ENCODE measurements around the gene GREM2.

The GREM2 gene

DNA sequence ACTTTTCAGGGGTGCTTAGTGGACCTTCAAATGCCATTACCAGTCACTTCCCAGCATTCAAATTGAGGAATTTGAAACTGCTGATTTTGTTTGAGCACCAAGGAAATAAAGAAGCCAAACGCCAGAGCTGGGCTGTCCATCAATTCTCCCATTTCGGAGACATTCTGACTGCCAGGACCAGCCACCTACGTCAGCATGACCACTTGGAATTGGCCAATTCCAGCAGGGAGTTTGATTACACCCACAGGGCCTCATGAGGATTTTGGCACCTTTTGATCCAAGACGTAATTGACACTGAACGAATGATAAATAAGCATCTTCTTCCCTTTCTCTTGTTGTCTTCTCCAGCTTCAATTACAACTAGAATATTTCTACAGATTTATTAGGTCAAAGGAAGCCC lies 40.2 kb downstream of the GREM2 start:
- TF ChIP-seq, protein P1, sequence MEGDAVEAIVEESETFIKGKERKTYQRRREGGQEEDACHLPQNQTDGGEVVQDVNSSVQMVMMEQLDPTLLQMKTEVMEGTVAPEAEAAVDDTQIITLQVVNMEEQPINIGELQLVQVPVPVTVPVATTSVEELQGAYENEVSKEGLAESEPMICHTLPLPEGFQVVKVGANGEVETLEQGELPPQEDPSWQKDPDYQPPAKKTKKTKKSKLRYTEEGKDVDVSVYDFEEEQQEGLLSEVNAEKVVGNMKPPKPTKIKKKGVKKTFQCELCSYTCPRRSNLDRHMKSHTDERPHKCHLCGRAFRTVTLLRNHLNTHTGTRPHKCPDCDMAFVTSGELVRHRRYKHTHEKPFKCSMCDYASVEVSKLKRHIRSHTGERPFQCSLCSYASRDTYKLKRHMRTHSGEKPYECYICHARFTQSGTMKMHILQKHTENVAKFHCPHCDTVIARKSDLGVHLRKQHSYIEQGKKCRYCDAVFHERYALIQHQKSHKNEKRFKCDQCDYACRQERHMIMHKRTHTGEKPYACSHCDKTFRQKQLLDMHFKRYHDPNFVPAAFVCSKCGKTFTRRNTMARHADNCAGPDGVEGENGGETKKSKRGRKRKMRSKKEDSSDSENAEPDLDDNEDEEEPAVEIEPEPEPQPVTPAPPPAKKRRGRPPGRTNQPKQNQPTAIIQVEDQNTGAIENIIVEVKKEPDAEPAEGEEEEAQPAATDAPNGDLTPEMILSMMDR (IDR thresholded peaks at IDR 0.05; ENCODE audit: borderline replicate concordance, insufficient read depth, low read depth, low read length) = no peak
- no peak overlapping the region for H3K4me3 ChIP-seq (ENCODE audit: low read depth, low read length)

DNA sequence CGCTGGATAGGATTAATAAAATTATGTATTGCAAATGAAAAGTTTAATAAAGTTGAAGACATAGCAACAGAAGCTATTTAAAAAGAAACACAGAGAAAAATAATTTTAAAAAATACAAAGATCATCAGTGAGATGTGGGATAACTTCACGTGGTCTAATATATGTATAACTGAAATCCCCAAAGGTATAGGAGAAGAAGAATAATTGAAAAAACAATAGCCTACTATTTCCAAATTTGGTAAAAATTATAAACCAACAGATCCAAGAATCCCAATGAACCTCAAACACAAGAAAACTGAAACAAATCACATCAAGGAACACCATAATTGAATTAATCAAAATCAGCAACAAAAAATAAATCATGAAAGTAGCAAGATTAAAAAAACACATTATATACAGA lies 44.9 kb downstream of the GREM2 start:
- TF ChIP-seq, protein P1 (IDR thresholded peaks at IDR 0.05; ENCODE audit: borderline replicate concordance, insufficient read depth, low read depth, low read length) = no peak
- H3K4me3 ChIP-seq (ENCODE audit: low read depth, low read length) = no peak overlapping the region

DNA sequence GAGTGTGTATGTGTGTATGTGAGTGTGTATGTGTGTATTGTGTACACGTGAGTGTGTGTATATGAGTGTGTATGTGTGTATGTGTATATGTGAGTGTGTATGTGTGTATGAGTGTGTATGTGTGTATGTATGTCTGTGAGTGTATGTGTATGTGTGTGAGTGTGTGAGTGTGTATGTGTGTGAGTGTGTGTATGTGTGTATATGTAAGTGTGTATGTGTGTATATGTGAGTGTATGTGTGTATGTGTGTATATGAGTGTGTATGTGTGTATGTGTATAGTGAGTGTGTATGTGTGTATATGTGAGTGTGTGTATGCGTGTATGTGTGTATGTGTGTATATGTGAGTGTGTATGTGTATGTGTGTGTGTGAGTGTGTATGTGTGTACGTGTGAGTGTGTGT lies 49.2 kb downstream of the GREM2 start:
- no peak overlapping the region for H3K4me3 ChIP-seq (ENCODE audit: low read depth, low read length)
- TF ChIP-seq, protein P1 (IDR thresholded peaks at IDR 0.05; ENCODE audit: borderline replicate concordance, insufficient read depth, low read depth, low read length) = no peak

DNA sequence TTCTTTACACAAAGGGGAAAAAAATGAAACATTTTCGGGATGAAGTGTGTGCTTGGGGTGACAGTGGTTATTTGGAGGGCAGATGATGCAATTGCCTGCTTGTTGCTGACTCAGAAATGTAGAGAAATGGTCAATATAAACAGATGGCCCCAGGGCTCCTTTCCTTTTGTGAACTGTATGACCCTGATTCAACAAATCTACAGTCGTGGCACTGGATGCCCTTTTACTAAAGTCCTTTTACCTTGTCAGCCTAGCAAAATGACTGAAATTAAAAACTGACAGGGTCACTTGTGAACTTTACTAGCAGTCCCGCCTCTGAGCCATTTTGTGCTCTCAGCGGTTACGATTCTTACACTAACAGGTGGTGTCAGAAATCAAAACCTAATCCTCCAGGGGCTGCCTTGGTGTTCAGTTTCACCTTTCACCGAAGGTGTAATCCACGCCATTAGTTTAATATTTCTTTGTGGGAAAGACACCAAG lies 49.8 kb downstream of the GREM2 start:
- no peak overlapping the region for H3K4me3 ChIP-seq (ENCODE audit: low read depth, low read length)
- TF ChIP-seq, protein P1 (IDR thresholded peaks at IDR 0.05; ENCODE audit: borderline replicate concordance, insufficient read depth, low read depth, low read length) = no peak

DNA sequence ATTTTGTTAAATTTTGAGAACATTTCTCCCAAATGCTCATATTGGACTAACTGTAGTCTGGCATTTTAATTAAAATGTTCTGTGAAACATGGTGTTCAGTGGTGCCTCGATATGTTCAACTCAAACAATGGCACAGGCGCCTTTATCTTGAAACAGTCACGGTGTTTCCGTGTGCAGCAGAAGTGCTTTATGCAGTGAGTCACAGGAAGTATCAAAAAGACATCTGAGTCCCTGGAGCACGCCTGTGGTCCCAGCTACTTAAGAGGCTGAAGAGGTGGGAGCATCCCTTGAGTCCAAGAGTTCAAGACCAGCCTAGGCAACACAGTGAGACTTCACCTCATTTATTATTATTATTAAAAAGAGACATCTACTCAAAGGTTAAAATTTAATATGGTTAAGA lies 52.2 kb downstream of the GREM2 start:
- TF ChIP-seq, protein P1 (IDR thresholded peaks at IDR 0.05; ENCODE audit: borderline replicate concordance, insufficient read depth, low read depth, low read length) = no peak
- no peak overlapping the region for H3K4me3 ChIP-seq (ENCODE audit: low read depth, low read length)

DNA sequence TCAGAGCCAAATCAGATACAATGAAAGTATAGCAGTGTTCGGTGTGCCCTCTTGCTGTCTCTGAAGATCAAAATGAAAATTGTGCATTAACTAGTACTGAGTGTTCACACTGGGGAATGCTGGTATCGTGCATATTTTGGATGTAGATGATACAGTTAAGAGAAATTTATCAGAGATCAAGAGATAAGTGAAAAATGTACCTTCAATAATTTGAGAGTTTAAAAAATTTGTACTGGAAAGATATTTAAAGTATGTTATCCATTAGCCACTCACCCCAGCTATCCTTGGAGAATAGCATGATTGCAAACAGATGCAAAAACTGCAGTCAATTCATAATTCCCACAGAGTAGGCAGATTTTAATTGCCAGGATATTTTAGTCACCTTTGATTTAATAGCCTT lies 56.4 kb downstream of the GREM2 start:
- TF ChIP-seq, protein P1 (IDR thresholded peaks at IDR 0.05; ENCODE audit: borderline replicate concordance, insufficient read depth, low read depth, low read length) = no peak
- no peak overlapping the region for H3K4me3 ChIP-seq (ENCODE audit: low read depth, low read length)

DNA sequence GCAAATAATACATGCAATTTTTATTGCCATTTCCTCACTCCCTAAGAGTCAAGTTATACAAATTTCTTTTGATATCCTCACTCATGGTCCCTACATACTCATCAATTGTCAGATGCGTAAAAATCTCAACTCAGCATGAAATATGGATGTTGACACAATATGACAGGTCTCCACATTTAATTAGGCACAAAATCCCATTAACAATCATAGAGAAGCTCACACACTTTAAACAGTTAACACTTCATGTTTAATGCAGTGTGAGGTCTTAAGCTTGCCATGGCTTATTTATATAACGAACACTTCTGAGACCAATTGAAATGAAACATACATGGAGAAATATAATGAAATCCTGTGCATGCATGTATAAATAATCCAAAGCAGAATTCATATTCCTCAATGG lies 58.6 kb downstream of the GREM2 start:
- TF ChIP-seq, protein P1 (IDR thresholded peaks at IDR 0.05; ENCODE audit: borderline replicate concordance, insufficient read depth, low read depth, low read length) = no peak

More for the DNA sequence above, 58.6 kb downstream of the GREM2 start:
- H3K4me3 ChIP-seq (ENCODE audit: low read depth, low read length) = no peak overlapping the region
